GM12873 (cell line): ENCODE data around the gene MAPK6.

Source experiments
- TF ChIP-seq, protein P1 (sequence below): IDR thresholded peaks from 2 replicates; pipeline ENCODE4 v1.5.1; 2012; ENCODE audit warnings: low read depth, mild to moderate bottlenecking, moderate library complexity, low read length, control low read depth; ENCODE audit not compliant: insufficient read depth; ENCODE audit errors: missing control alignments

The MAPK6 gene

DNA sequence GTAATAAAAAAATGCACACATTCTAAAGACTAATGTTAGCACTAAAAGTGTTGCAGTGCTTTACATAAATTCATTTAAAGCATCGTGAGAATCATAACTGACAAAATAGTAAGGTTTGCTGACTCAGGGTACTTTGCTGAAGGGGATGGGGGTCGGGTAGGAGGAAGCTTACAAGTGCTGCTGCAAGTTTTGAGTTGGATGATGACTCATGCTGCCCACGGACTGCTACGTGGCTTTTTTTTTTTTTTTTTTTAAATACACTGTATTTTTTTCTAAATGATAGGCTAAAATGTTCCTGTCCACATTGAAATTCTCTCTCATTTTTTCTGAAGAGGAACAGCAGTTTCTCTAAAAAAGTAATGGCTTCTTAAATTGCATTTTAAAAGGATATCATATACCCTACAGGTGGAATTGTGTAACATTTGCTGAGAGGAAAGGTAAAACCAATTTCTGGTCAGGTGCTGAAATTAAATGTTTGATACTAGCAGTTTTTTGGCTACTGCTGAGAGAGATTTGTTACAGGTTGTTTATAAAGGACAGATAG is 2.2 kb downstream of the MAPK6 start:
- TF ChIP-seq, protein P1, sequence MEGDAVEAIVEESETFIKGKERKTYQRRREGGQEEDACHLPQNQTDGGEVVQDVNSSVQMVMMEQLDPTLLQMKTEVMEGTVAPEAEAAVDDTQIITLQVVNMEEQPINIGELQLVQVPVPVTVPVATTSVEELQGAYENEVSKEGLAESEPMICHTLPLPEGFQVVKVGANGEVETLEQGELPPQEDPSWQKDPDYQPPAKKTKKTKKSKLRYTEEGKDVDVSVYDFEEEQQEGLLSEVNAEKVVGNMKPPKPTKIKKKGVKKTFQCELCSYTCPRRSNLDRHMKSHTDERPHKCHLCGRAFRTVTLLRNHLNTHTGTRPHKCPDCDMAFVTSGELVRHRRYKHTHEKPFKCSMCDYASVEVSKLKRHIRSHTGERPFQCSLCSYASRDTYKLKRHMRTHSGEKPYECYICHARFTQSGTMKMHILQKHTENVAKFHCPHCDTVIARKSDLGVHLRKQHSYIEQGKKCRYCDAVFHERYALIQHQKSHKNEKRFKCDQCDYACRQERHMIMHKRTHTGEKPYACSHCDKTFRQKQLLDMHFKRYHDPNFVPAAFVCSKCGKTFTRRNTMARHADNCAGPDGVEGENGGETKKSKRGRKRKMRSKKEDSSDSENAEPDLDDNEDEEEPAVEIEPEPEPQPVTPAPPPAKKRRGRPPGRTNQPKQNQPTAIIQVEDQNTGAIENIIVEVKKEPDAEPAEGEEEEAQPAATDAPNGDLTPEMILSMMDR = no peak

DNA sequence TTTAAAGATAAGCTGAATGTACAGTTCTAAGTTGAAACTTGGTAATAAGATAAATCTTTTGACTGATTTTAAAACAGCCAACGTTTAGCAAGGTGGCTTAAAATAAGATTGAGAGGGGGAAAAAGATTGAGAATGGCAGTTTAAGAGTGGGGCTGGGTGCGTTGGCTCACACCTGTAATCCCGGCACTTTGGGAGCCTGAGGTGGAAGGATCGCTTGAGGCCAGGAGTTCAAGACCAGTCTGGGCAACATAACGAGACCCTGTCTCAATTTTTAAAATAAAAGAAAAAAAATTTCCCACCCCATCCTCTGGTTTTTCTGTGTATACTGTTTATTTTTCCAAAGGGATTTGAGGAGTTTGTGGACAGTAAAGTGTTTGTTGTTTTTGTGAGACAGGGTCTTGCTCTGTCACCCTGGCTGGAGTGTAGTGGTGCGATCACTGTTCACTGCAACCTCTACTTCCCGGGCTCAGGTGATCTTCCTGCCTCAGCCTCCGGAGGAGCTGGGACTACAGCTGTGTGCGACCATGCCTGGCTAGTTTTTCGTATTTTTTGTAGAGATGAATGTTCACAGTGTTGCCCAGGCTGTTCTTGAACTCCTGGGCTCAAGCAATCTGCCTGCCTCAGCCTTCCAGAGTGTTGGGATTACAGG is 3.0 kb downstream of the MAPK6 start:
- TF ChIP-seq, protein P1 = no peak

DNA sequence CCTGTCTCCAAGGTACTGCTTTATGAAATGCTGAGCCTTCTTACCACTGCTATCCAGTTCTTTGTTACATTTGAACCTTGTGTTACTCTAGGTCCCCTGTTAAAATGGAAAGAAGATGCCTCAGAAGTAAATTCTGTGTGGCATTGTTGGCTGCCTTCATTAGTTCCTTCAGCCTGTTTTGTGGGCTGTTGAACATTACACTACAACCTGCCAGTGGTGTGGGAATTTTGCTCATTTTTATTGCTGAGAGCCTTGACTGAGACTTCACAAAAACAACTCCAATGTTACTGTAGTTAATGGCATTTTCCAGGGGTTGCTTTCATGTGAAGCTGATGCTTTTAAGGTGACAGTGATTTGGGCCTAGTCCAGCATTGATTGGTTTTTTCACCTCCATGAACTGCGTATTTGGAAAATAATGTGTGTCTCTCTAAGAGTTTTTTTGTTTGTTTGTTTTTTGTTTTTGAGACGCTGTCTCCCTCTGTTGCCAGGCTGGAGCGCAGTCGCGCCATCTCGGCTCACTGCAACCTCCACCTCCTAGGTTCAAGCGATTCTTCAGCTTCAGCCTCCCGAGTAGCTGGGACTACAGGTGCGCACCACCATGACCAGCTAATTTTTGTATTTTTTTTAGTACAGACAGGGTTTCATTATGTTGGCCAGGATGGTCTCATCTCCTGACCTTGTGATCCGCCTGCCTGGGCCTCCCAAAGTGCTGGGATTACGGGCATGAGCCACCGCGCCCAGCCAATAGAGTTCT is 4.3 kb downstream of the MAPK6 start:
- TF ChIP-seq, protein P1 = no peak

GRCh38 chr15:52028431-52029093 is 9.5 kb downstream of the MAPK6 start:
- TF ChIP-seq, protein P1 = no peak

DNA sequence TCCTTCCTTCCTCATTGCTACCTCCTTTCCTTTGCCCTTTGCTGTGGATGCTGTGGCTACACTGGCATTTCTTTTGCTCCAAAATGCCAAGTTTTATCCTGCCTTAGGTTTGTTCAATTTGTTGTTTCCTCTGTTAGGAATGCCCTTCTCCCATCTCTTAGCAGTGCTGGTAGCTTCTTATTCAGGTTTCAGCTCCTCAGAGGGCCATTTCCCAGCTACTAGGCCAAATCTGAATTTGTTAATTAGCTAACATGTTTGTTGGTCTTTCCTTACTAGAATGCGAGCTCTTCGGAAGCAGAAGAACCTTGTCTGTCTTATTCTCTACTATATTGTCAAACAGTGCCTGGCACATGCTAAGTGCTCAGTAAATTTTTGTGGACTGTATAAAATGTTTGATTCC is 11.0 kb downstream of the MAPK6 start:
- TF ChIP-seq, protein P1 = no peak

DNA sequence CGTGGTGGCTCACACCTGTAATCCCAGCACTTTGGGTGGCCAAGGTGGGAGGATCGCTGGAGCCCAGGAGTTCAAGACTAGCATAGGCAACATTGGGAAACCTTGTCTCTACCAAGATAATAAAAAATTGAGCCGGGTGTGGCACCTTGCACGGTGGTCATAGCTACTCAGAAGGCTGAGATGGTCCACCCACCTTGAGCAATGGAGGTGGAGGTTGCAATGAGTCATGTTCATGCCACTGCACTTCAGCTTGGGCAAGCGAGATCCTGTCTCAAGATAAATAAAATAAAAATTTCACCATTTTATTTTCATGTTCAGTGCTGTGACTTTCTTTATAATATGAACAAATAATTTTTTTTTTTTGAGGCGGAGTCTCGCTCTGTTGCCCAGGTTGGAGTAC is 12.5 kb downstream of the MAPK6 start:
- TF ChIP-seq, protein P1 = no peak
